Stimulated activated CD8-positive, alpha-beta memory T cell treated with anti-CD3 and anti-CD28 coated beads, Interleukin-7, amount 100 ng/mL, for 48 hours (primary cell): ENCODE results near the gene TAF5.
"Not testable (repeated sequence)": the region's sequence is repeated elsewhere in the genome, so short reads cannot be mapped to it uniquely, and the experiment has no call there.

ENCODE experiments used
- DNase-seq, 2 donors: peaks; one replicate each; pipeline ENCODE4 v3.0.0-alpha.2; 2020; ENCODE audit warnings: low read depth in 1 of 2; ENCODE audit errors: extremely low read depth in 1 of 2

Gene TAF5

DNA sequence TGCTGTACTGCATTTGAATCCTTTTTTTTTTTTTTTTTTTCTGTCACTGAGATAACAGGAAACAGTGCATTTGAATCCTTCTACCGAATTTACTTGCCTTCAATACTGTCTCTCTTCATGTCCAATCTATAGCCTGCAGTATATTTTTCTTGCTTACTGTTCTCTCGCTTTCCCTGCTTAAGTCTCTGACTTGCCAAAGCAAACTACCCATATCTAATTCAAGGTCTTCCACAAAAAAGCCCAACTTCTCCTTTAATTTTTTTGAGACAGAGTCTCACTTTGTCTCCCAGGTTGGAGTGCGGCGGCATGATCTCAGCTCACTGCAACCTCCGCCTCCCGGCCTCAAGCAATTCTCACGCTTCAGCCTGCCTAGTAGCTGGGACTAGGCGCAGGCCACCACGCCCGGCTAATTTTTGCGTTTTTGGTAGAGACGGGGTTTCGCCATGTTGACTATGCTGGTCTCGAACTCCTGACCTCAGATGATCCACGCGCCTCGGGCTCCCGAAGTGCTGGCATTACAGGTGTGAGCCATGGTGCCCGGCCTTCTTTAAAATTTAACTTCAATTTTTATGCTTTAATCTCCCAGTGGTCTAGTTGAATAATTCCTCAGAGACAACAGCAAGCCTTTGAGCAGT, 29.5 kb downstream of the TAF5 start:
- DNase-seq, result no peak

GRCh38 chr10:103413564-103413963, 45.8 kb downstream of the TAF5 start:
- DNase-seq, result no peak

GRCh38 chr10:103415581-103415980, 47.8 kb downstream of the TAF5 start:
- no peak for DNase-seq

DNA sequence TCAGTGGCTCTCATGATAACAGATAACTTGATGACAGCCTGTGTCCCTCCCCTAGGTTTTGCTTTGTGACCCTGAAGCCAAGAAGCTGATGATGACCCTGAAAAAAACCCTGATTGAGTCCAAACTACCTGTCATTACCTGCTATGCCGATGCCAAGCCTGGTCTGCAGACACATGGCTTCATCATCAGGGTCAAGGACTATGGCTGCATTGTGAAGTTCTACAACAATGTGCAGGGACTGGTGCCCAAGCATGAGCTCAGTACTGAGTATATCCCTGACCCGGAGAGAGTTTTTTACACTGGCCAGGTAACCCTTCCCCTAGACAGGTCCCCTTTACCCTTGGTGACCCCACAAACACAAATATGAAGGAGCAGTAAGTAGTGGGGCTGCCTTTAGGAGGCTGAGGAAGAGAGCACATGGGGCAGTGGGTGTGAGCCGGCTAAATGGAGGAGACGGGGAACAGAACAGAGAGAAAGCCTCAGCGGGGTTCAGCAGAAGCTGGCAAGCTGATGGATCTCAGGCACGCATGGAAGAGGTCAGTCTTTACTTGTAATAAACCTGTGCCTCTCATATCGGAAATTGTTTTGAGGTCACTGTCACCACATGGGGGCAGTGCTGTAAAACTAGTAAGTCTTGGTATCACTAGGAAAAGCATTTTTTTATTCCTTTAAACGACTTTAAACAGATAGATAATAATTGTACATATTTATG, 48.8 kb downstream of the TAF5 start:
- no peak for DNase-seq

- not testable (repeated sequence) for DNase-seq
Observed at GRCh38 chr10:103417148-103417469, 49.3 kb downstream of the TAF5 start.

GRCh38 chr10:103417601-103418000, 49.8 kb downstream of the TAF5 start:
- DNase-seq, result no peak

DNA sequence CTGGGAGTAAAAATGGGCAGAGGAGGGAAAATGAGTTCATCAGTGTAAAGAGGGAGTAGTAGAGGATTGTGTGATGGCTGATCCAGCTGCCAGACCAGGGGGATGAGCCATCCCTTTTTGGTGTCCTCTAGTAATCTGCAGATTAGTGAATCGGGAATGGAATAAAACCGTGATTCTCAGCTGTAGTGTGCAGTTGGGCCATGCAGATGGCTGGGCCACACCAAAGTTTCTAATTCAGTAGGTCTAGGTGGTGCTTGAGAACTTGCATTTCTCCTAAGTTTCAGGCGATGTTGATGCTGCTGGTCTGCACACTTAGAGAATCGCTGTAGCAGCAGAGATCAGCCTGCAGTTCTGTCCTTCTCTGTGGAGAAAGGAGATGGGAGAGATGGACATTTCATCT, 51.3 kb downstream of the TAF5 start:
- DNase-seq, result no peak

DNA sequence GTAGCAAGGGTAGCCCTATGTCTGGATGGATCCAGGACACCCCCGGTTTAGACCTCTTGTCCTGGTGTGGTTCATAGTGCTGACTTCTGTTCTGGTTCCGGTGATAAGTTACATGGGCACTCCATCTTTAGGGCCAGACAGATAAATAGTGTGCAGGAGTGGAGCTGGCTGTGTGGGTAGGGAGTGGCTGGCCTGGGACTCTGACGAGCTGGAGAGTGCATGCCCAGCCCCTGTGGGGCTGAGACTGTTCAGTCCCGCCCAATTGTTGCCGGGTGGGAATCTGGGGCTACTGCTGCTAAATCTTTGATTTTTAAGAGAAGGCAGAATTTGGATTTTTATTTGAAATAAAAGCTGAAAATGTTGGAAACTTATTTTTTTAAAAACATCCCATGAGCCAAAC, 56.0 kb downstream of the TAF5 start:
- DNase-seq, result no peak

- no peak for DNase-seq
Observed at GRCh38 chr10:103427866-103428265, 60.1 kb downstream of the TAF5 start.

- no peak for DNase-seq
Observed at GRCh38 chr10:103428989-103429643, 61.3 kb downstream of the TAF5 start.

- DNase-seq, result no peak
Observed at GRCh38 chr10:103429647-103430046, 61.9 kb downstream of the TAF5 start.

- DNase-seq, result no peak
Observed at GRCh38 chr10:103431902-103432301, 64.1 kb downstream of the TAF5 start.

DNA sequence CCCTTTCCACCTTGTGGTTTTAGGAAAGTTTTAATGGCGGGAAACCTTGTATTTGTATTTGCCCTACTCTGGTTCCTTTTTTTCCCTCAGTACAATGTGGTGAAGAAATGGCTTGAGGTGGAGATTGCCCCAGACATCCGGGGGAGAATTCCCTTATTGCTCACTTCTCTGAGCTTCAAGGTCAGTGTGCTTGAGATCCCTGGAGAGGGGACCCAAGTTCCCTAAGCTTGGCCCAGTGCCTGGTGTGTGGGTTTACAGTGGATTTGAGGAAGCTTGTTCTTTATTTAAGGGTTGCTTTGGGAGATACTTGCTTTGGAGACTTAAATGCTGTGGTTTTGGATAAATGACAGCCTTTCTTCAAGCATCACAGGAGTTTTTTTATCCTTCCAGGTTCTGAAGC, 66.1 kb downstream of the TAF5 start:
- DNase-seq, result no peak
